Adrenal gland (tissue), 12 donors: ENCODE data around the gene HIC1. TPM values are rescaled to one million over a fixed set of nuclear protein-coding genes. Genes with fewer than 3 reads are reported as not detected.

Experiments
- DNase-seq, 7 donors: peaks; one replicate each; pipeline ENCODE4 v3.0.0-alpha.2; 2019 to 2020
- H3K27ac ChIP-seq, 5 donors: fragments of 200-600 bp; sonication (generic) in 4 of 5; 1 replicate in 3 of 5; 2 replicates in 2 of 5; pipeline versions ENCODE4 v1.5.1 to v1.8.0; 2016 to 2020; ENCODE audit warnings: mild to moderate bottlenecking in 1 of 5
- H3K27me3 ChIP-seq: fragments of 200-600 bp; 2 replicates; pipeline ENCODE4 v1.8.0; 2021
- H3K36me3 ChIP-seq, 2 donors: fragments of 200-600 bp; replicated peaks in 1 of 2; 1 replicate in 1 of 2; 2 replicates in 1 of 2; pipeline versions ENCODE4 v1.5.1 to v1.8.0; 2018 to 2022
- H3K4me1 ChIP-seq, 2 donors: fragments of 200-600 bp; replicated peaks in 1 of 2; 1 replicate in 1 of 2; 2 replicates in 1 of 2; pipeline versions ENCODE4 v1.5.1 to v1.8.0; 2018 to 2021
- H3K4me3 ChIP-seq, 4 donors: fragments of 200-600 bp; sonication (generic) in 3 of 4; one replicate each; pipeline ENCODE4 v1.5.1; 2016 to 2018
- H3K9me3 ChIP-seq, 3 donors: fragments of 200-600 bp; sonication (generic) in 1 of 3; replicated peaks in 1 of 3; 1 replicate in 2 of 3; 2 replicates in 1 of 3; pipeline versions ENCODE4 v1.5.1 to v1.8.0; 2016 to 2021
- CTCF ChIP-seq, 6 experiments: fragments of 450-650 bp in 4 of 6; fragments of 200-600 bp in 2 of 6; sonication (generic) in 1 of 6; IDR thresholded peaks; 1 replicate in 5 of 6; 2 replicates in 1 of 6; pipeline versions ENCODE4 v1.5.1 to v1.8.0; 2016 to 2021; ENCODE audit warnings: antibody characterized with exemption in 6 of 6, mild to moderate bottlenecking in 2 of 6, moderate library complexity in 1 of 6
- POLR2A ChIP-seq, 2 donors: fragments of 450-650 bp; IDR thresholded peaks; one replicate each; pipeline ENCODE4 v1.6.1; 2017; ENCODE audit warnings: antibody characterized with exemption in 2 of 2, mild to moderate bottlenecking in 2 of 2, moderate library complexity in 1 of 2
- WGBS, 4 donors: extraction: QIAGEN DNeasy Blood & Tissue Kit in 2 of 4; methylation state at CpG; one replicate each; pipeline versions ENCODE4 v1.1.5 to v1.1.7; 2013 to 2017; 5-methylcytosine and 5-hydroxymethylcytosine counted together
- intact Hi-C, 2 donors: fragments of 100-400 bp; cut with DNase I; formaldehyde crosslinking; loops; one replicate each; pipeline versions ENCODE4 v1.14.1 to v1.15.0; 2022 to 2023
- polyA plus RNA-seq, 3 donors: library from polyadenylated mRNA; stranded (reverse); fragments of 200-250 nt in 2 of 3; fragments of 350-450 nt in 1 of 3; fragmentation: Illumina TruSeq in 1 of 3; extraction: RNeasy Lipid Tissue Mini Kit (QIAGEN cat#74804) in 1 of 3; gene quantifications; one replicate each; pipeline ENCODE4 v1.2.3, GENCODE V29; 2013 to 2014
- total RNA-seq, 9 donors: library from RNA; depleted of rRNA in 4 of 9; stranded (reverse); fragments of >200 nt in 4 of 9; fragments of 120-200 nt in 1 of 9; fragmentation: NEBNext Ultra II Directional in 1 of 9; extraction: Animal tissue kit (Norgen Biotek cat#: 25700) in 1 of 9; gene quantifications; one replicate each; pipeline versions ENCODE4 v1.1.0 to v1.2.4, GENCODE V29; 2013 to 2023
- donor health status: healthy with polysubstance abuse.
- donor health status: Bipolar disorder and iron deficiency.
- donor health status: DM: yes; HTN: yes; CAD: no.
- donor health status: DM: no; HTN: no; CAD: no.
- donor health status: DM: no; HTN: no; CAD: no.
- donor health status: DM: yes; HTN: yes; CAD: no.

HIC1 gene
- total and polyA plus RNA-seq, 12 donors = 0.92 to 61.8 (median 23.9) TPM

GRCh38 chr17:2023692-2024571 lies 31.0 kb upstream of the HIC1 start:
- DNase-seq = peak; percentile 70 to 86 (median 77)
- WGBS, 4 donors = 0 to 2% (median 1%) methylated on average over 13 to 85 of the region's 85 CpGs
- peak overlapping the region in 2 of 4 donors; percentile 55 to 85 for H3K4me3 ChIP-seq
- H3K4me1 ChIP-seq = peaks cover 6 to 40% of the 10 kb centered on the region in 2 donors
- H3K27me3 ChIP-seq = no peaks in the 10 kb centered on the region
- no peaks in the 10 kb centered on the region for H3K36me3 ChIP-seq
- no peaks in the 10 kb centered on the region for H3K9me3 ChIP-seq
- TF ChIP-seq POLR2A (IDR thresholded peaks at IDR 0.05) = no peak
- TF ChIP-seq CTCF (IDR thresholded peaks at IDR 0.05) = peak in 1 of 6 experiments; percentile 6
- intact Hi-C loops = no loop called here
- H3K27ac ChIP-seq = peak overlapping the region in 2 of 5 donors; percentile 32 to 44

- 0 to 1% (median 0%) methylated on average over 2 to 73 of the region's 73 CpGs for WGBS, 4 donors
- Histone ChIP-seq H3K36me3 (no peaks in the 10 kb centered on the region), H3K4me3 (peak overlapping the region in 2 of 4 donors; percentile 55 to 85), H3K27me3 (no peaks in the 10 kb centered on the region), H3K4me1 (peaks cover 6 to 43% of the 10 kb centered on the region in 2 donors), H3K27ac (peak overlapping the region in 2 of 5 donors; percentile 2 to 72), H3K9me3 (no peaks in the 10 kb centered on the region)
- DNase-seq = no peak
- TF ChIP-seq CTCF (IDR thresholded peaks at IDR 0.05) (no peak), POLR2A (IDR thresholded peaks at IDR 0.05) (no peak)
- intact Hi-C loops = loop anchor here in 1 of 2 donors (5.0 kb wide), 1 partner anchor 117 kb away; no protein-coding TSS in a partner anchor
Measured at GRCh38 chr17:2024572-2025219, 30.2 kb upstream of the HIC1 start.

- peak; percentile 82 to 91 (median 87) for DNase-seq
- no peaks in the 10 kb centered on the region for H3K27me3 ChIP-seq
- TF ChIP-seq POLR2A (IDR thresholded peaks at IDR 0.05) (peak in 1 of 2 donors; percentile 57), CTCF (IDR thresholded peaks at IDR 0.05) (no peak)
Measured at GRCh38 chr17:2025220-2025621, 29.7 kb upstream of the HIC1 start, which contains the start of gene RTN4RL1. Gene RTN4RL1, minus strand, starts transcription at chr17:2025334. Its CDS starts 469 bp downstream, at chr17:2024865.

More at GRCh38 chr17:2025220-2025621, 29.7 kb upstream of the HIC1 start, which contains the start of gene RTN4RL1:
- H3K9me3 ChIP-seq = no peaks in the 10 kb centered on the region
- intact Hi-C loops = loop anchor here in 1 of 2 donors (5.0 kb wide), 1 partner anchor 118 kb away; no protein-coding TSS in a partner anchor
- H3K36me3 ChIP-seq = no peaks in the 10 kb centered on the region
- peaks cover 6 to 44% of the 10 kb centered on the region in 2 donors for H3K4me1 ChIP-seq
- peak within 1 kb of the TSS in 3 of 5 donors; percentile 66 to 83 (median 72) for H3K27ac ChIP-seq
- peak within 1 kb of the TSS in 2 of 4 donors; percentile 55 to 85 for H3K4me3 ChIP-seq
- 0 to 1% (median 0%) methylated on average over 8 to 47 of the region's 47 CpGs for WGBS, 4 donors
